IMR-90 (cell line): ENCODE results near the gene USP33. TPM values are rescaled to one million over a fixed set of nuclear protein-coding genes. Genes with fewer than 3 reads are reported as not detected.

Experiments
- ATAC-seq: fragments of 200-7000 bp; cut with Tn5 transposase; 2 replicates; pipeline ENCODE4 v1.9.1; 2020; ENCODE audit warnings: low read depth, mild to moderate bottlenecking, moderate library complexity
- BruUV-seq: library from RNA; stranded (reverse); fragments of 400-500 nt; replicated peaks from 2 replicates; lab custom pipeline; 2021; lab: Mats Ljungman, UMichigan
- CTCF ChIA-PET: fragments of 300-600 bp; formaldehyde crosslinking; extraction: SDS; loops from one replicate; lab custom pipeline; 2021; ENCODE audit warnings: antibody characterized with exemption; lab: Yijun Ruan, JAX
- POLR2A ChIA-PET: fragments of 300-600 bp; sonication (Branson Sonifier 250); formaldehyde crosslinking; loops from one replicate; lab custom pipeline; 2022; ENCODE audit warnings: antibody characterized with exemption; ENCODE audit not compliant: unreplicated experiment; lab: Charles Lee
- DNase-seq: peaks from one replicate; pipeline ENCODE4 v3.0.0; 2013
- H2AFZ ChIP-seq: replicated peaks from 2 replicates; pipeline ENCODE3; 2013; ENCODE audit warnings: low read length, mild to moderate bottlenecking; ENCODE audit not compliant: poor library complexity
- H2AK5ac ChIP-seq: 2 replicates; pipeline ENCODE4 v1.6.1; 2013; ENCODE audit warnings: low read depth, low read length, inconsistent platforms
- H2AK9ac ChIP-seq: replicated peaks from 2 replicates; pipeline ENCODE3; 2013; ENCODE audit warnings: mild to moderate bottlenecking, low read depth, low read length, moderate library complexity; ENCODE audit not compliant: poor library complexity
- H2BK120ac ChIP-seq: 2 replicates; pipeline ENCODE4 v1.6.1; 2013; ENCODE audit warnings: low read depth, low read length, inconsistent platforms
- H2BK15ac ChIP-seq: 3 replicates; pipeline ENCODE4 v1.6.1; 2013; ENCODE audit warnings: low read depth, low read length, inconsistent platforms
- H2BK20ac ChIP-seq: 2 replicates; pipeline ENCODE4 v1.6.1; 2013; ENCODE audit warnings: low read depth, mild to moderate bottlenecking, inconsistent platforms, low read length, moderate library complexity
- H2BK5ac ChIP-seq: 2 replicates; pipeline ENCODE4 v1.6.1; 2013; ENCODE audit warnings: mild to moderate bottlenecking, low read depth, low read length, inconsistent platforms; ENCODE audit not compliant: poor library complexity, severe bottlenecking
- H3K14ac ChIP-seq: replicated peaks from 2 replicates; pipeline ENCODE4 v1.6.1; 2013; ENCODE audit warnings: low read depth, low read length, inconsistent platforms
- H3K18ac ChIP-seq: 2 replicates; pipeline ENCODE4 v1.6.1; 2013; ENCODE audit warnings: low read depth, low read length, control low read depth
- H3K23ac ChIP-seq: 2 replicates; pipeline ENCODE4 v1.6.1; 2013; ENCODE audit warnings: low read depth, low read length, inconsistent platforms
- H3K27ac ChIP-seq: 2 replicates; pipeline ENCODE4 v1.5.1; 2013; ENCODE audit warnings: mild to moderate bottlenecking, control low read depth, low read length; ENCODE audit not compliant: insufficient read depth
- H3K27me3 ChIP-seq: 2 replicates; pipeline ENCODE4 v1.6.1; 2013; ENCODE audit warnings: low read length; ENCODE audit not compliant: control insufficient read depth, insufficient read depth
- H3K36me3 ChIP-seq: 2 replicates; pipeline ENCODE4 v1.6.1; 2013; ENCODE audit warnings: low read length, mixed read lengths; ENCODE audit not compliant: control insufficient read depth, insufficient read depth
- H3K4ac ChIP-seq: 2 replicates; pipeline ENCODE4 v1.6.1; 2013; ENCODE audit warnings: low read depth, low read length, inconsistent platforms
- H3K4me1 ChIP-seq: 2 replicates; pipeline ENCODE4 v1.6.1; 2013; ENCODE audit warnings: low read length, mixed read lengths; ENCODE audit not compliant: control insufficient read depth, insufficient read depth
- H3K4me2 ChIP-seq: 2 replicates; pipeline ENCODE4 v1.6.1; 2013; ENCODE audit warnings: low read depth, mild to moderate bottlenecking, control low read depth, low read length, moderate library complexity
- H3K4me3 ChIP-seq: 2 replicates; pipeline ENCODE4 v1.5.1; 2013; ENCODE audit warnings: low read depth, mild to moderate bottlenecking, control low read depth, low read length, moderate library complexity; ENCODE audit not compliant: insufficient read depth
- H3K56ac ChIP-seq: 2 replicates; pipeline ENCODE4 v1.6.1; 2013; ENCODE audit warnings: low read length, inconsistent platforms; ENCODE audit not compliant: insufficient read depth; ENCODE audit errors: extremely low read depth
- H3K79me1 ChIP-seq, 2 experiments: 2 replicates each; pipeline ENCODE4 v1.6.1; 2013; ENCODE audit warnings: low read length in 2 of 2, inconsistent platforms in 1 of 2, low read depth in 1 of 2
- H3K9ac ChIP-seq: 2 replicates; pipeline ENCODE4 v1.6.1; 2013; ENCODE audit warnings: low read depth, low read length, control low read depth
- H3K9me1 ChIP-seq: 2 replicates; pipeline ENCODE4 v1.6.1; 2013; ENCODE audit warnings: low read length, inconsistent platforms; ENCODE audit not compliant: insufficient read depth
- H3K9me3 ChIP-seq: 2 replicates; pipeline ENCODE4 v1.6.1; 2013; ENCODE audit warnings: low read length; ENCODE audit not compliant: control insufficient read depth, insufficient read depth
- H4K20me1 ChIP-seq: 2 replicates; pipeline ENCODE4 v1.6.1; 2013; ENCODE audit warnings: low read length, inconsistent platforms; ENCODE audit not compliant: insufficient read depth
- H4K5ac ChIP-seq: 2 replicates; pipeline ENCODE4 v1.6.1; 2013; ENCODE audit warnings: mild to moderate bottlenecking, low read depth, low read length, control low read depth
- H4K8ac ChIP-seq, 2 experiments: 2 replicates each; pipeline ENCODE4 v1.6.1; 2013; ENCODE audit warnings: low read depth in 2 of 2, low read length in 2 of 2, control low read depth in 1 of 2, inconsistent platforms in 1 of 2
- H4K91ac ChIP-seq: 2 replicates; pipeline ENCODE4 v1.6.1; 2013; ENCODE audit warnings: low read depth, low read length, inconsistent platforms; ENCODE audit not compliant: insufficient read depth
- CEBPB ChIP-seq: IDR thresholded peaks from 2 replicates; pipeline ENCODE4 v1.6.1; 2012; ENCODE audit warnings: low read depth, low read length, improper control_type of control experiment
- NFE2L2 ChIP-seq: fragments of 150-350 bp; IDR thresholded peaks from 2 replicates; pipeline ENCODE4 v1.6.1; 2016; ENCODE audit warnings: low read depth, mild to moderate bottlenecking, low read length
- WGBS, 2 experiments: methylation state at CpG; one replicate each; pipeline versions ENCODE4 v1.1.5 to v1.1.7; 2013; ENCODE audit warnings: missing lambda C conversion rate in 2 of 2; ENCODE audit not compliant: insufficient read length in 1 of 2; ENCODE audit errors: extremely low coverage in 2 of 2; 5-methylcytosine and 5-hydroxymethylcytosine counted together
- dilution Hi-C: fragments of 300-500 bp; cut with HindIII; formaldehyde crosslinking; loops from one replicate; pipeline ENCODE4 v1.14.3; 2018; ENCODE audit warnings: low sequenced_read_pairs; ENCODE audit not compliant: unreplicated experiment
- in situ Hi-C: fragments of 300-500 bp; cut with MboI; formaldehyde crosslinking; loops from 3 replicates; pipeline ENCODE4 v1.14.3; 2019; ENCODE audit warnings: low sequenced_read_pairs, inconsistent platforms, mixed read lengths
- intact Hi-C: fragments of 100-400 bp; cut with micrococcal nuclease; formaldehyde crosslinking; loops from 2 replicates; pipeline ENCODE4 v1.10.0; 2022
- polyA plus RNA-seq, 3 experiments: library from polyadenylated mRNA; depleted of rRNA; stranded (reverse); fragments of >200 nt; gene quantifications; 2 replicates each; pipeline ENCODE4 v1.2.3, GENCODE V29; 2012; ENCODE audit warnings: low replicate concordance in 1 of 3
- total RNA-seq: library from RNA; depleted of rRNA; stranded (reverse); fragments of >200 nt; gene quantifications from 2 replicates; pipeline ENCODE4 v1.2.3, GENCODE V29; 2012
- TF ChIP-seq, protein P1 (sequence below): fragments of 150-350 bp; IDR thresholded peaks from 2 replicates; pipeline ENCODE4 v1.6.1; 2016; ENCODE audit warnings: low read depth, mild to moderate bottlenecking, low read length, moderate library complexity, borderline replicate concordance

Gene USP33
- total and polyA plus RNA-seq, 2 of the 4 experiments (the other 2 are of a cell fraction), result 33.7 to 64.5 TPM

DNA sequence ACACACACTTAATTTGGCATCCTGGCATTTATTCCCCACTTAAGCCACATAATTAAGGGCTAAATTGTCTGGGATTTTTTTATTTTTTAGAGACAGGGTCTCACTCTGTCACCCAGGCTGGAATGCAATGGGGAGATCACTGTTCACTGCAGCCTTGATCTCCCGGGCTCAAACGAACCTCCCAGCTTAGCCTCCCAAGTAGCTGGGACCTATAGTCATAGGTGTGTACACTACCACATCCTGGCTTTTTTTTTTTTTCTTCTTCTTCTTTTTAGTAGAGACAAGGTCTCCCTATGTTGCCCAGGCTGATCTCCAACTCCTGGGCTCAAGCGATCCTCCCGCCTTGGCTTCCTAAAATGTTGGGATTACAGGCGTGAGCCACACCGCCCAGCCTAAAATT is 101.4 kb downstream of the USP33 start:
- TF ChIP-seq NFE2L2 (no peak), CEBPB (no peak)
- TF ChIP-seq, protein P1, sequence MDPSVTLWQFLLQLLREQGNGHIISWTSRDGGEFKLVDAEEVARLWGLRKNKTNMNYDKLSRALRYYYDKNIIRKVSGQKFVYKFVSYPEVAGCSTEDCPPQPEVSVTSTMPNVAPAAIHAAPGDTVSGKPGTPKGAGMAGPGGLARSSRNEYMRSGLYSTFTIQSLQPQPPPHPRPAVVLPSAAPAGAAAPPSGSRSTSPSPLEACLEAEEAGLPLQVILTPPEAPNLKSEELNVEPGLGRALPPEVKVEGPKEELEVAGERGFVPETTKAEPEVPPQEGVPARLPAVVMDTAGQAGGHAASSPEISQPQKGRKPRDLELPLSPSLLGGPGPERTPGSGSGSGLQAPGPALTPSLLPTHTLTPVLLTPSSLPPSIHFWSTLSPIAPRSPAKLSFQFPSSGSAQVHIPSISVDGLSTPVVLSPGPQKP, result no peak
- no peak overlapping the region for H3K14ac ChIP-seq
- intact Hi-C loops, result no loop called here
- H3K9ac ChIP-seq, result no peak overlapping the region
- H3K36me3 ChIP-seq, result 0 out of 2 replicates have a peak, but pooled peaks cover 2% of the 10 kb centered on the region
- H3K4me1 ChIP-seq, result no peaks in the 10 kb centered on the region
- no peak overlapping the region for H2AK5ac ChIP-seq
- H3K79me1 ChIP-seq, result peaks cover 14 to 61% of the 10 kb centered on the region in 2 experiments
- DNase-seq (no peak), ATAC-seq (no peak)
- ChIA-PET POLR2A (no interaction called here), CTCF (no interaction called here)
- BruUV-seq, result no TSS peak
- H3K4me3 ChIP-seq, result no peak overlapping the region
- in situ Hi-C loops, result no loop called here
- H3K9me1 ChIP-seq, result no peaks in the 10 kb centered on the region
- no peak overlapping the region for H4K5ac ChIP-seq
- H3K4me2 ChIP-seq, result no peak overlapping the region
- H3K18ac ChIP-seq, result no peak overlapping the region
- H2AK9ac ChIP-seq, result no peak overlapping the region
- H4K8ac ChIP-seq, result no peak overlapping the region
- no peak overlapping the region for H3K23ac ChIP-seq
- H3K27me3 ChIP-seq, result no peaks in the 10 kb centered on the region
- H2BK15ac ChIP-seq, result no peak overlapping the region
- H3K9me3 ChIP-seq, result no peaks in the 10 kb centered on the region
- H2BK20ac ChIP-seq, result no peak overlapping the region
- no peak overlapping the region for H3K27ac ChIP-seq
- no peak overlapping the region for H2BK120ac ChIP-seq
- H4K91ac ChIP-seq, result no peak overlapping the region
- dilution Hi-C loops, result no loop called here
- H3K4ac ChIP-seq, result no peak overlapping the region
- H4K20me1 ChIP-seq, result peaks cover 42% of the 10 kb centered on the region
- H3K56ac ChIP-seq, result no peak overlapping the region
- H2BK5ac ChIP-seq, result no peak overlapping the region
- no CpG with 5 or more reads among the region's 6 CpGs for WGBS, 2 experiments
- H2AFZ ChIP-seq, result no peak overlapping the region
